B cell (primary cell): ENCODE data around the gene SLC7A1.

Experiments
- EZH2 ChIP-seq: IDR thresholded peaks from 2 replicates; pipeline ENCODE4 v1.6.1; 2012; ENCODE audit warnings: borderline replicate concordance, low read depth, mild to moderate bottlenecking, moderate library complexity, low read length; ENCODE audit not compliant: insufficient read depth, poor library complexity, severe bottlenecking
- TF ChIP-seq, protein P1 (sequence below): fragments of 200-600 bp; IDR thresholded peaks from one replicate; pipeline ENCODE4 v1.8.0; 2022; ENCODE audit warnings: antibody characterized with exemption, mild to moderate bottlenecking

DNA sequence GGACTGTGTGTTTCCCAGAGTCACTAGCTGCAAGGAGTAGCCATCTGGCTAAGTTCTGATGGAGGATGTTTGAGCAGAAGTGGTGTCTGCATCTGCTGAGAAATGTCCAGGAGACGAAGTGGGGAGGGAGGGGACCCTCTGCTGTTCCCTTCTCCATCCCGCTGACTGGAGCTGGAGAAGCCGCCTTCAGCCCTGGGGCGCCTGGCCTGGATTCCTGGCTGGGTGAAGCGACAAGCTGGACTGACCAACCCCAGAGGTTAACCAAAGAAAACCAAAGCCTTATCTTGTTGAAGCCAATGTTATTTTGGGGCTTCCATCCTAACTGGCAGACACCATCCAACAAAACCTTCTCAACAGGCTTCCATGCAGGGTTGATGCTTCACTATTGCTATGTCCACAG lies 67.6 kb downstream of the SLC7A1 start:
- TF ChIP-seq EZH2 = no peak
- TF ChIP-seq, protein P1, sequence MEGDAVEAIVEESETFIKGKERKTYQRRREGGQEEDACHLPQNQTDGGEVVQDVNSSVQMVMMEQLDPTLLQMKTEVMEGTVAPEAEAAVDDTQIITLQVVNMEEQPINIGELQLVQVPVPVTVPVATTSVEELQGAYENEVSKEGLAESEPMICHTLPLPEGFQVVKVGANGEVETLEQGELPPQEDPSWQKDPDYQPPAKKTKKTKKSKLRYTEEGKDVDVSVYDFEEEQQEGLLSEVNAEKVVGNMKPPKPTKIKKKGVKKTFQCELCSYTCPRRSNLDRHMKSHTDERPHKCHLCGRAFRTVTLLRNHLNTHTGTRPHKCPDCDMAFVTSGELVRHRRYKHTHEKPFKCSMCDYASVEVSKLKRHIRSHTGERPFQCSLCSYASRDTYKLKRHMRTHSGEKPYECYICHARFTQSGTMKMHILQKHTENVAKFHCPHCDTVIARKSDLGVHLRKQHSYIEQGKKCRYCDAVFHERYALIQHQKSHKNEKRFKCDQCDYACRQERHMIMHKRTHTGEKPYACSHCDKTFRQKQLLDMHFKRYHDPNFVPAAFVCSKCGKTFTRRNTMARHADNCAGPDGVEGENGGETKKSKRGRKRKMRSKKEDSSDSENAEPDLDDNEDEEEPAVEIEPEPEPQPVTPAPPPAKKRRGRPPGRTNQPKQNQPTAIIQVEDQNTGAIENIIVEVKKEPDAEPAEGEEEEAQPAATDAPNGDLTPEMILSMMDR = no peak
